HUES48 (cell line): ENCODE data around the gene SEMA6A.

ENCODE experiments used
- H3K27ac ChIP-seq: one replicate; pipeline ENCODE4 v1.7.0; 2013; ENCODE audit warnings: low read depth, low read length, inconsistent platforms
- H3K27me3 ChIP-seq: 2 replicates; pipeline ENCODE4 v1.6.1; 2013; ENCODE audit warnings: mild to moderate bottlenecking, low read length; ENCODE audit not compliant: control insufficient read depth, insufficient read depth
- H3K36me3 ChIP-seq: 2 replicates; pipeline ENCODE4 v1.6.1; 2013; ENCODE audit warnings: low read length; ENCODE audit not compliant: control insufficient read depth, insufficient read depth
- H3K4me1 ChIP-seq: 2 replicates; pipeline ENCODE4 v1.6.1; 2013; ENCODE audit warnings: mild to moderate bottlenecking, low read length; ENCODE audit not compliant: control insufficient read depth, insufficient read depth
- H3K4me3 ChIP-seq: 2 replicates; pipeline ENCODE4 v1.5.1; 2013; ENCODE audit warnings: mild to moderate bottlenecking, low read depth, low read length
- H3K9ac ChIP-seq: 2 replicates; pipeline ENCODE4 v1.6.1; 2013; ENCODE audit warnings: mild to moderate bottlenecking, low read depth, low read length, moderate library complexity
- H3K9me3 ChIP-seq: 2 replicates; pipeline ENCODE4 v1.6.1; 2013; ENCODE audit warnings: low read length; ENCODE audit not compliant: control insufficient read depth, insufficient read depth

Gene SEMA6A

GRCh38 chr5:116564756-116565490 is 9.7 kb downstream of the SEMA6A start:
- H3K36me3 ChIP-seq: peaks cover 39% of the 10 kb centered on the region
- peaks cover 100% of the 10 kb centered on the region for H3K4me1 ChIP-seq
- no peaks in the 10 kb centered on the region for H3K9me3 ChIP-seq
- no peaks in the 10 kb centered on the region for H3K27me3 ChIP-seq
- no peak overlapping the region for H3K9ac ChIP-seq
- H3K4me3 ChIP-seq: peak overlapping the region; percentile 8; the same call in 1 of the 2 replicates
- no peak overlapping the region for H3K27ac ChIP-seq

DNA sequence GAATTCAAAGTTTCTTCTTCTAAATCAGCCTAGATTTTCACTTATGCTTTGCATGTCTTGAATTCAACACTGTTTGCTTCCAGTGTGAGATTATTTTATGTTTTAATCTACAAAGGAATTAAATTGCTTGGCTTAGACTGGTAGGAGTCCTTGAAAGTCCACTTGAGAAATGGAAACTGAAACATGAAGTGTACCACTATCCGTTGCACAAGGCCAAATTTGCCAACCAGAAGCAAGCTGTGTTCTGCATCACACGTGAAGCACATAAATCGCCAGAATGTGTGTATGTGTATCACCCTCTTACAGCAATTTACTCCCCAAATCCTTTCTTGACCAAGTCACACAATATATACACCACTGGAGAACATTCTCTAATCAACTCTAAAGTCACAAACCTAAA is 10.3 kb downstream of the SEMA6A start:
- Histone ChIP-seq H3K9me3 (no peaks in the 10 kb centered on the region), H3K4me3 (peak overlapping the region; percentile 14; the same call in 1 of the 2 replicates), H3K4me1 (peaks cover 100% of the 10 kb centered on the region), H3K27ac (peak overlapping the region; percentile 11), H3K36me3 (peaks cover 33% of the 10 kb centered on the region), H3K9ac (no peak overlapping the region), H3K27me3 (no peaks in the 10 kb centered on the region)

DNA sequence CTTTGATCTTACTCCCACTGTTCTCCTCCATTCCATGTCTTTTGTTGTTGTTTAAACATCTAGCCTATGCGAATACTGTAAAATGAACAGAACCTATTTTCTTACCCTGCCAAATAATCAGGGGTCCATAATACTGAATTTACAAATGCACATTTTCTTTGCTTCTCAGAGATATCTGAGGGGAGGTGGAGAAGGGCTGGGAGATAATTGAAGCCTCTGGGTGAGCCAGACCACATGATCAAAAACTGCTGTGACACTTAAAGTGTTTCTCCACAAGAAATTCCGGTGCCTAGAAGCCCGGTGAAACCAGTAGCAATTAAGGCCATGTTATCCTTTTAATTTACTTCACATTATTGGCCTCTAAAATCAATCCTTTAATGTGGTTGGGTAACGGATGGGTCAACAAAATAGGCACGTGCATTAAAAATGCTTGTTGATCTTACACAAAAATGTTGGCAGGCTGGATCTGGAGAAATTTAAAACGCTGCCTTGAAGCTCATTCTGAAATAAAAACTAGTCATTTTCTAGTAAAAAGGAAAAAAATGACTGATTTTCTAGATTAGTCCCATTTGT is 10.8 kb downstream of the SEMA6A start:
- Histone ChIP-seq H3K27me3 (no peaks in the 10 kb centered on the region), H3K27ac (peak overlapping the region; percentile 11), H3K36me3 (peaks cover 29% of the 10 kb centered on the region), H3K9me3 (no peaks in the 10 kb centered on the region), H3K9ac (no peak overlapping the region), H3K4me1 (peaks cover 100% of the 10 kb centered on the region), H3K4me3 (peak overlapping the region; percentile 14)

DNA sequence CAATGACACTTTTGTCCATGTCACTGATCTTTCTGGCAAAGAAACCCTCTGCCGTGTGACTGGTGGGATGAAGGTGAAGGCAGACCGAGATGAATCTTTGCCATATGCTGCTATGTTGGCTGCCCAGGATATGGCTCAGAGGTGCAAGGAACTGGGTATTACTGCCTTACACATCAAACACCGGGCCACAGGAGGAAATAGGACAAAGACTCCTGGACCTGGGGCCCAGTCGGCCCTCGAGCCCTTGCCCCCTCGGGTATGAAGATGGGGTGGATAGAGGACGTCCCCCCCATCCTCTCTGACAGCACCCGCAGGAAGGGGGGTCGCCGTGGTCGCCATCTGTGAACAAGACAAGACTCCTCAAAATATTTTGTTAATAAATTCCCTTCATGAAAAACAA is 12.0 kb downstream of the SEMA6A start:
- Histone ChIP-seq H3K9ac (no peak overlapping the region), H3K27ac (no peak overlapping the region), H3K4me1 (peaks cover 91% of the 10 kb centered on the region), H3K36me3 (peaks cover 18% of the 10 kb centered on the region), H3K4me3 (no peak overlapping the region), H3K9me3 (no peaks in the 10 kb centered on the region), H3K27me3 (no peaks in the 10 kb centered on the region)

- Histone ChIP-seq H3K27me3 (no peaks in the 10 kb centered on the region), H3K4me1 (peaks cover 89% of the 10 kb centered on the region), H3K27ac (peak overlapping the region; percentile 9), H3K9me3 (no peaks in the 10 kb centered on the region), H3K4me3 (no peak overlapping the region), H3K36me3 (peaks cover 12% of the 10 kb centered on the region), H3K9ac (no peak overlapping the region)
Measured at GRCh38 chr5:116561658-116562057, 13.0 kb downstream of the SEMA6A start.

DNA sequence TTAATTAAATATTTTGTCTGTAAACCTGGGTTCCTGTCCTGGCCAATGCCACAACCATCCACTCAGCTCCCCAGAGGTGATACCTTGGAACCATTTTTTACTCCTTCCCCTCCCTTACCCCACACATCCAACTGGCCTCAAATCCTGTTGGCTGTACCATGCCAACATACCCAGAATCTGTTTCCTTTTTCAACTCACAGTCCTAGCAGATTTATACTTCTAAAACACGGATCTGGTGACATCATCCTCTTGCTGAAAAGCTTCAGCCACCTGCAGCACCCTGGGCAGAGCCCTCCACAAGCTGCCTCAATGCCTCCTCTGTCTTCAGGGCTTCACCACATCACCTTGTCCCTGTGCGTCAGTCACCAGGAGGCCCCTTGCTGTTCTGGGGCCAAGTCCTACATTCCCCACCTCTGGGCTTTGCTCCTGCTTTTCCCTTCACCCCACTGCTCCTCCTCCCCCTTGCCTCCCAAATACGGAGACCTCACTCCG is 14.9 kb downstream of the SEMA6A start:
- peaks cover 3% of the 10 kb centered on the region; the same call in 1 of the 2 replicates for H3K36me3 ChIP-seq
- no peak overlapping the region for H3K9ac ChIP-seq
- no peaks in the 10 kb centered on the region for H3K27me3 ChIP-seq
- no peaks in the 10 kb centered on the region for H3K9me3 ChIP-seq
- H3K27ac ChIP-seq: peak overlapping the region; percentile 52
- H3K4me1 ChIP-seq: peaks cover 88% of the 10 kb centered on the region
- H3K4me3 ChIP-seq: 0 out of 2 replicates have a peak overlapping the region, but pooled peaks have one; percentile 5

DNA sequence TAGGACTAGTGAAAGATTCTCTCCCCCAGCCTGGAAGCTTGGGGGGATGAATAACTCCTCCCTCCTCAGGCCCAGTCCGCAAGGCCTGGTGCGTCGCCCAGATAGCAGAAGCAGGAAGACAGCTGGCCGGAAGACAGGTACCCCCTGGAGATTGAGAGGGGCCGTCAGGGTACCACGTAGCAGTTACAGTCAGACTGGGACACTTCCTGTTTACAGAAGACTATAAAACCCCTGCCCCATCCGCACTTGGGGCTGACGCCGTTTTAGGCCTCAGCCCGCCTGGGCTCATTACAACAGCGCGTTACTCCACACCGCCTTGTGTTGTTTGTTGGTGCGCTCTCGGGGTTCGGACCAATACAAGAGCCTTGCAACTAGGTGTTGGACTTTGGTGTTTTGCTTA is 15.4 kb downstream of the SEMA6A start:
- Histone ChIP-seq H3K27me3 (no peaks in the 10 kb centered on the region), H3K27ac (peak overlapping the region; percentile 52), H3K4me3 (no peak overlapping the region; the same call in 1 of the 2 replicates), H3K9ac (no peak overlapping the region), H3K4me1 (peaks cover 88% of the 10 kb centered on the region), H3K9me3 (no peaks in the 10 kb centered on the region), H3K36me3 (peaks cover under 1% of the 10 kb centered on the region; the same call in 1 of the 2 replicates)

- Histone ChIP-seq H3K9ac (no peak overlapping the region), H3K4me3 (no peak overlapping the region), H3K4me1 (peaks cover 86% of the 10 kb centered on the region)
Measured at GRCh38 chr5:116557669-116558271, 16.9 kb downstream of the SEMA6A start.

DNA sequence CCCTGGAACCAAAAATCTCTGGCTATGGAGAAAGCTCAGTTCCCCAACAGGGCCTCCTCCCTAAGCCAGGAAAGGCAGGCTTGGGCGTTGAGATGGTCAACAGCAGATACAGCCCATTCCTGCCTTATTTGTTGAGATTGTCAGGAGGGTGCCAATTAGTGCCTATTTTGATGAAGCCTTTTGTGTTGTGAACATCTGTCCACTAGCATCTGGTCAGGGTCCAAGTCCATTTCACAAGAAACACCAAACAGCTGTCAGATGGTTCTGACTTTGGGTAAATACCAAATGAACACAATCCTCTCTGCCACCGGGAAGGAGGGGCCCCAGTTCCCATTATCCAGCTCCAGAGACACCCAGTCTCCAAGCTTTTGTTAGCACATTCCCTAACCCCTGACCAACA is 19.9 kb downstream of the SEMA6A start:
- H3K4me3 ChIP-seq: no peak overlapping the region
- H3K4me1 ChIP-seq: peaks cover 82% of the 10 kb centered on the region
- H3K36me3 ChIP-seq: peaks cover 10% of the 10 kb centered on the region
- no peaks in the 10 kb centered on the region for H3K9me3 ChIP-seq
- no peak overlapping the region for H3K9ac ChIP-seq
- no peaks in the 10 kb centered on the region for H3K27me3 ChIP-seq
- H3K27ac ChIP-seq: no peak overlapping the region

More at GRCh38 chr5:116557669-116558271, 16.9 kb downstream of the SEMA6A start:
- no peaks in the 10 kb centered on the region for H3K27me3 ChIP-seq
- no peak overlapping the region for H3K27ac ChIP-seq
- no peaks in the 10 kb centered on the region for H3K9me3 ChIP-seq
- no peaks in the 10 kb centered on the region; the same call in 1 of the 2 replicates for H3K36me3 ChIP-seq

DNA sequence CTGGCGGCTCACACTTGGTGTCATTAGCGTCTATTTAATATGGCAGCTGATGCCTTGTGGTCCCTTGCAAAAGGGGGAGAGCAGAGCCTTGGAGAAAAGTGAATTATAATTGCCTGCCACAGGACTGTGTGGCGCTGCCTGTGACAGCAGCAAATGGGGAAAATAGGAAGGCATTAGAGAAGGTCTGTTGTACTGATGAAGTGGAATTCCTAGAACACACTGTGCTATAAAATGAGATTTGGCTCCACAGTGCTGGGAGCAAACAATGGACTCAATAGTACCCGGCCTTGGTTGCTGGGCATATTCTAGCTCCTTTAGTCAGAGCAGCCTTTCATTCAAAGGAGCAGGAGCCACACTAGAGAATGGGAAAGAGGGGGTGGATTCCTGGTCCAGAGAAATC is 21.3 kb downstream of the SEMA6A start:
- Histone ChIP-seq H3K4me3 (no peak overlapping the region), H3K9me3 (no peaks in the 10 kb centered on the region), H3K36me3 (peaks cover 15% of the 10 kb centered on the region), H3K9ac (no peak overlapping the region), H3K27ac (no peak overlapping the region), H3K4me1 (peaks cover 72% of the 10 kb centered on the region), H3K27me3 (no peaks in the 10 kb centered on the region)

- Histone ChIP-seq H3K9ac (no peak overlapping the region), H3K36me3 (peaks cover 36% of the 10 kb centered on the region), H3K4me1 (peaks cover 49% of the 10 kb centered on the region), H3K9me3 (peaks cover 10% of the 10 kb centered on the region), H3K27me3 (no peaks in the 10 kb centered on the region), H3K4me3 (no peak overlapping the region), H3K27ac (no peak overlapping the region)
Measured at GRCh38 chr5:116550082-116550481, 24.5 kb downstream of the SEMA6A start.
